ENCODE measurements around the gene ERBB2. TPM values are rescaled to one million over a fixed set of nuclear protein-coding genes. Genes with fewer than 3 reads are reported as not detected.
A peak's percentile ranks its signal among the peaks of the same experiment; 100 is the strongest.

Gene ERBB2
- total and polyA plus RNA-seq, 9 donors: 80.4 to 171 (median 123) TPM

DNA sequence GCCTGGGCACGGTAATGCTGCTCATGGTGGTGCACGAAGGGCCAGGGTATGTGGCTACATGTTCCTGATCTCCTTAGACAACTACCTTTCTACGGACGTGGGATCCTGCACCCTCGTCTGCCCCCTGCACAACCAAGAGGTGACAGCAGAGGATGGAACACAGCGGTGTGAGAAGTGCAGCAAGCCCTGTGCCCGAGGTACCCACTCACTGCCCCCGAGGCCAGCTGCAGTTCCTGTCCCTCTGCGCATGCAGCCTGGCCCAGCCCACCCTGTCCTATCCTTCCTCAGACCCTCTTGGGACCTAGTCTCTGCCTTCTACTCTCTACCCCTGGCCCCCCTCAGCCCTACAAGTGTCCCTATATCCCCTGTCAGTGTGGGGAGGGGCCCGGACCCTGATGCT is 12.0 kb downstream of the ERBB2 start:
- Histone ChIP-seq H3K9me3 (replicated peaks; ENCODE audit: control insufficient read depth, low read depth, low read length) (no peaks in the 10 kb centered on the region), H3K27ac (ENCODE audit: low read length) (no peak overlapping the region), H3K4me3 (ENCODE audit: low read length) (no peak overlapping the region), H3K27me3 (ENCODE audit: control insufficient read depth, insufficient read depth, low read length) (no peaks in the 10 kb centered on the region), H3K4me1 (ENCODE audit: control insufficient read depth, insufficient read depth, low read length) (peaks cover 11% of the 10 kb centered on the region), H3K36me3 (ENCODE audit: control insufficient read depth, insufficient read depth, low read length) (peaks cover 88% of the 10 kb centered on the region)
- WGBS (ENCODE audit: insufficient coverage): 93% methylated on average over 8 of the region's 10 CpGs
- no peak for DNase-seq

DNA sequence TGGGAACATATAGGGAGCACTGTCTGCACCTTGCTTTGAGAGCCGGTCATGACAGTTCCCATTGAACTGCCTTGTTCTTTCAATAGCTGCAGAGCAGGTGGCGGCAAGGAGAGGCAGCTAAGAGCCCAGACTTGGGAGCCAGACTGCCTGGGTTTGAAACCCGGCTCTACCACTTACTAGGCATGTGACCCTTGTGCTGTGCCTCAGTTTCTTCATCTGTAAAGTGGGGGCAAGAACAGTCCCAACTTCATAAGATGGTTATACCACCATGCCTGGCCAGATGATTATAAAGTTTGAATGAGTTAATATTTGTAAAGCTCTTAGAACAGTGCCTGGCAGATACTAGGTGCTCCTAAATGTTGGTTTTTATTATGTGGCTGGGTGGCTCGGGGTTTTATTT is 14.4 kb downstream of the ERBB2 start:
- H3K4me3 ChIP-seq (ENCODE audit: low read length): no peak overlapping the region
- peaks cover 77% of the 10 kb centered on the region for H3K36me3 ChIP-seq (ENCODE audit: control insufficient read depth, insufficient read depth, low read length)
- no peaks in the 10 kb centered on the region for H3K27me3 ChIP-seq (ENCODE audit: control insufficient read depth, insufficient read depth, low read length)
- peaks cover 5% of the 10 kb centered on the region for H3K4me1 ChIP-seq (ENCODE audit: control insufficient read depth, insufficient read depth, low read length)
- WGBS (ENCODE audit: insufficient coverage): 86% methylated on average over 1 of the region's 4 CpGs
- no peak for DNase-seq
- H3K9me3 ChIP-seq (replicated peaks; ENCODE audit: control insufficient read depth, low read depth, low read length): no peaks in the 10 kb centered on the region
- H3K27ac ChIP-seq (ENCODE audit: low read length): no peak overlapping the region

DNA sequence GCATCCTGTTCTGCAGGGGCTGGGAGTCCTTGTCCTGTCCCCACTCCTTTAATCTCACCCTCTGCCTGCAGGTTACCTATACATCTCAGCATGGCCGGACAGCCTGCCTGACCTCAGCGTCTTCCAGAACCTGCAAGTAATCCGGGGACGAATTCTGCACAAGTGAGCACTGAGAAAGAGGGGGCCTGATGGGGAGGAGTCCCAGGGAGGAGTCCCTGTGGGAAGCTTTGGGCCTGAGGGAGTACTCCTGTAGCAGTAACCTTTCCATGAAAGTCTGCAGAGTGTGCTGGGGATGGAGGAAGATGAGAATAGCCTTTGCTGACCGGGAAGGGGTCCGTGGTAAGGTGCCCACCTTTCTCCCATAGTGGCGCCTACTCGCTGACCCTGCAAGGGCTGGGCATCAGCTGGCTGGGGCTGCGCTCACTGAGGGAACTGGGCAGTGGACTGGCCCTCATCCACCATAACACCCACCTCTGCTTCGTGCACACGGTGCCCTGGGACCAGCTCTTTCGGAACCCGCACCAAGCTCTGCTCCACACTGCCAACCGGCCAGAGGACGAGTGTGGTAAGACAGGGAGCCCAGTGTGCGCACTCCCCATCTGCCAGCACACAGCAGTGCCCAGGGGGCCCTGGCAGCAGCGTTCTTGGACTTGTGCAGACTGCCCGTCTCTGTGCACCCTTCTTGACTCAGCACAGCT is 15.7 kb downstream of the ERBB2 start:
- no peak overlapping the region for H3K4me3 ChIP-seq (ENCODE audit: low read length)
- H3K36me3 ChIP-seq (ENCODE audit: control insufficient read depth, insufficient read depth, low read length): peaks cover 77% of the 10 kb centered on the region
- WGBS (ENCODE audit: insufficient coverage): 92% methylated on average over 16 of the region's 18 CpGs
- H3K9me3 ChIP-seq (replicated peaks; ENCODE audit: control insufficient read depth, low read depth, low read length): no peaks in the 10 kb centered on the region
- DNase-seq: no peak
- H3K27me3 ChIP-seq (ENCODE audit: control insufficient read depth, insufficient read depth, low read length): no peaks in the 10 kb centered on the region
- H3K27ac ChIP-seq (ENCODE audit: low read length): no peak overlapping the region
- H3K4me1 ChIP-seq (ENCODE audit: control insufficient read depth, insufficient read depth, low read length): peaks cover 5% of the 10 kb centered on the region

DNA sequence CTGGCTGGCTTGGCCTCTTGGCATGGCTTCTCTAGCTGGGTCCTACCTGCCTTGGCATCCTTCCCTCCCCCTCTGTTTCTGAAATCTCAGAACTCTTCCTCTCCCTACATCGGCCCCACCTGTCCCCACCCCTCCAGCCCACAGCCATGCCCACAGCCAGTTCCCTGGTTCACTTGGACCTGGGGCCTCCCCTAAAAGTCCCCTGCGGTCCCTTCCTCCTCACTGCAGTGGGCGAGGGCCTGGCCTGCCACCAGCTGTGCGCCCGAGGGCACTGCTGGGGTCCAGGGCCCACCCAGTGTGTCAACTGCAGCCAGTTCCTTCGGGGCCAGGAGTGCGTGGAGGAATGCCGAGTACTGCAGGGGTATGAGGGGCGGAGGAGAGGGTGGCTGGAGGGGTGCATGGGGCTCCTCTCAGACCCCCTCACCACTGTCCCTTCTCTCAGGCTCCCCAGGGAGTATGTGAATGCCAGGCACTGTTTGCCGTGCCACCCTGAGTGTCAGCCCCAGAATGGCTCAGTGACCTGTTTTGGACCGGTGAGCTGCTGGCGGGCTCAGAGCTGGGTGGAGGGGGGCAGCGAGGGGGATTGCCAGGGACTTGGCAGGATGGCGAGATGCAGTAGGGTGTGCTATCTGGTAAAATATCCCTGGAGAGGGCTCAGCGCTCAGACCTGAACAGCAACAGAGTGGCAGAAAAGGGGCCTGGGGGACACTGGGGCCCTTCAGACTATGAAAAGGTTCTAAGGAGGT is 16.4 kb downstream of the ERBB2 start:
- 90% methylated on average over 7 of the region's 15 CpGs for WGBS (ENCODE audit: insufficient coverage)
- H3K4me1 ChIP-seq (ENCODE audit: control insufficient read depth, insufficient read depth, low read length): peaks cover 5% of the 10 kb centered on the region
- no peak overlapping the region for H3K4me3 ChIP-seq (ENCODE audit: low read length)
- H3K9me3 ChIP-seq (replicated peaks; ENCODE audit: control insufficient read depth, low read depth, low read length): no peaks in the 10 kb centered on the region
- no peak for DNase-seq
- H3K36me3 ChIP-seq (ENCODE audit: control insufficient read depth, insufficient read depth, low read length): peaks cover 75% of the 10 kb centered on the region
- H3K27me3 ChIP-seq (ENCODE audit: control insufficient read depth, insufficient read depth, low read length): no peaks in the 10 kb centered on the region
- no peak overlapping the region for H3K27ac ChIP-seq (ENCODE audit: low read length)

DNA sequence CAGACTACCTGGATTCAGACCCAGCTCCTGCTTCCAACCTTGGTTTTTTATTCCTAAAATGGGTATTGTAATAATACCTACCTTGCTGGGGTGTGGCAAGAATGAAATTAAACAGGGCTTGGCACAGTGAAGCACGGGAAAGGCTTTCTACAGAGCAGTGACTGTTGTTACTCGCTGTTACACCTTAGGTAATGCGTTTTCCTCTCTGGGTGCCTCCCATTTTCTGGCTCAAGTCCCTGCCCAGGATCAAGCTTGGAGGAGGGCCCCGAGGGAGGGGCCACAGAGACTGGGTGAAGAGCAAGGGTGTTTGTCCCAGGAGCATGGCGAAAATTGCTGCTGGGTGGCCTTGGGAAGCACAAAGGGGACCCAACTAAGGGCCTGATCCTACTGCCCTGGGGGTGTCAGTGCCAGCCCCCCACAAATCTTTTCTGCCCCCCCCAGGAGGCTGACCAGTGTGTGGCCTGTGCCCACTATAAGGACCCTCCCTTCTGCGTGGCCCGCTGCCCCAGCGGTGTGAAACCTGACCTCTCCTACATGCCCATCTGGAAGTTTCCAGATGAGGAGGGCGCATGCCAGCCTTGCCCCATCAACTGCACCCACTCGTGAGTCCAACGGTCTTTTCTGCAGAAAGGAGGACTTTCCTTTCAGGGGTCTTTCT is 17.1 kb downstream of the ERBB2 start:
- Histone ChIP-seq H3K27ac (ENCODE audit: low read length) (peak overlapping the region; percentile 13), H3K9me3 (replicated peaks; ENCODE audit: control insufficient read depth, low read depth, low read length) (no peaks in the 10 kb centered on the region), H3K27me3 (ENCODE audit: control insufficient read depth, insufficient read depth, low read length) (no peaks in the 10 kb centered on the region), H3K36me3 (ENCODE audit: control insufficient read depth, insufficient read depth, low read length) (peaks cover 69% of the 10 kb centered on the region), H3K4me3 (ENCODE audit: low read length) (no peak overlapping the region), H3K4me1 (ENCODE audit: control insufficient read depth, insufficient read depth, low read length) (peaks cover 5% of the 10 kb centered on the region)
- WGBS (ENCODE audit: insufficient coverage): 78% methylated on average over 7 of the region's 11 CpGs
- no peak for DNase-seq

DNA sequence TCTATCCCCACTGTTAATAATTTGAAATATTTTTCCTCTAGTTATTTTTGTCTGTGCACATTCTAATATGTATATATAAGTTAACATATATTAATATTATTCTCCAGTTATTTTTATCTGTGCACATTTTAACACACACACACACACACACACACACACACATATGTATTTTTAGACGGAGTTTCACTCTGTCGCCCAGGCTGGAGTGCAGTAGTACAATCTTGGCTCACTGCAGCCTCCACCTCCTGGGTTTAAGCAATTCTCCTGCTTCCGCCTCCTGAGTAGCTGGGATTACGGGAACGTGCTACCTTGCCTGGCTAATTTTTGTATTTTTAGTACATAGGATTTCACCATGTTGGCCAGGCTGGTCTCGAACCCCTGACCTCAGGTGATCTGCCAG is 17.8 kb downstream of the ERBB2 start:
- peaks cover 5% of the 10 kb centered on the region for H3K4me1 ChIP-seq (ENCODE audit: control insufficient read depth, insufficient read depth, low read length)
- no peak overlapping the region for H3K27ac ChIP-seq (ENCODE audit: low read length)
- no peak overlapping the region for H3K4me3 ChIP-seq (ENCODE audit: low read length)
- no peaks in the 10 kb centered on the region for H3K9me3 ChIP-seq (replicated peaks; ENCODE audit: control insufficient read depth, low read depth, low read length)
- DNase-seq: no peak
- no peaks in the 10 kb centered on the region for H3K27me3 ChIP-seq (ENCODE audit: control insufficient read depth, insufficient read depth, low read length)
- 100% methylated on average over 1 of the region's 6 CpGs for WGBS (ENCODE audit: insufficient coverage)
- H3K36me3 ChIP-seq (ENCODE audit: control insufficient read depth, insufficient read depth, low read length): peaks cover 68% of the 10 kb centered on the region

DNA sequence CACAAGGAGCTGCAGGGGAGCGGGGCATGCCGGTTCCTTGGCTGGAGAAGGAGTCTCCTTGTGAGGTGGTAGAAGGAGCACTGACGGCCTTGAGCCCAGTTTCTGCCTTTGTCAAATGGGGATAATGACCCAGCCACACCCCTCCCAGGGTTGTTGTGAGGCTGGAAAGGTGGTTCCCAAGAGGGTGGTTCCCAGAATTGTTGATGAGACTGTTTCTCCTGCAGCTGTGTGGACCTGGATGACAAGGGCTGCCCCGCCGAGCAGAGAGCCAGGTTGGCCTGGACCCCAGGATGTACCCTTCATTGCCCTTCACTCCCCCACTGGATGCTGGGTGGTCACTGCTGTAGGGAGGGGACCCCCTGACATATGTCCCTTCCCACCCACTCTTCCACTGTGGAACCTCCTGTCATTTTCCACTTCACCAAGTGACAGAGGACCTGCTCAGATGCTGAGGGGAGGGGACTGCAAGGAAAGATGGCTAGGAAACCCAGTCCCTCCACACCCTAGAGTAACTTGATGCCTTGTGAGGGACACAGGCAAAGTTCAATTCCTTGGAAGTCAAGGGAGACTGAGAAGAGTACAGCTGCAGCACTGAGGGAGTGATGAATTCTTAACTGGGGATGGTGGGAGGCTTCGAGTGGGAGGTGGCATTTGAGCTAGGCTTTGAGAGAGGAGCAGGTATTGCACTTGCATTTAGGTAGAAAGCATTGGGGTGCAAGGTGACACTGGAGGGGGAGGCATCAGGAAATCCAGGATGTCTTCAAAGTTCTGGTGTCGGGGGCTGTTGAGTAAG is 19.9 kb downstream of the ERBB2 start:
- WGBS (ENCODE audit: insufficient coverage): 95% methylated on average over 2 of the region's 7 CpGs

DNA sequence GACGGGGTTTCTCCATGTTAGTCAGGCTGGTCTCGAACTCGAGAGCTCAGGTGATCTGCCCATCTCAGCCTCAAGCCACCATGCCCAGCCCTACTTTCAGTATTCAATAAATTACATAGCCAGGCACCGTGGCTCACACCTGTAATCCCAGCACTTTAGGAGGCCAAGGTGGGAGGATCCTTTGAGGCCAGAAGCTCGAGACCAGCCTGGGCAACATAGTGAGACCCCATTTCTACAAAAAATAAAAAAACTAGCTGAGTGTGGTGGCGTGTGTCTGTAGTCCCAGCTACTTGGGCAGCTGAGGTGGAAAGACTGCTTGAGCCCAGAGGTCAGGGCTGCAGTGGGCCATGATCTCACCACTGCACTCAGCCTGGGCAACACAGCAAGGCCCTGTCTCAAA is 22.2 kb downstream of the ERBB2 start:
- no peak overlapping the region for H3K27ac ChIP-seq (ENCODE audit: low read length)
- no CpG with 5 or more reads among the region's 6 CpGs for WGBS (ENCODE audit: insufficient coverage)
- H3K4me3 ChIP-seq (ENCODE audit: low read length): no peak overlapping the region
- no peaks in the 10 kb centered on the region for H3K9me3 ChIP-seq (replicated peaks; ENCODE audit: control insufficient read depth, low read depth, low read length)
- H3K4me1 ChIP-seq (ENCODE audit: control insufficient read depth, insufficient read depth, low read length): no peaks in the 10 kb centered on the region
- DNase-seq: no peak
- H3K27me3 ChIP-seq (ENCODE audit: control insufficient read depth, insufficient read depth, low read length): no peaks in the 10 kb centered on the region
- peaks cover 70% of the 10 kb centered on the region for H3K36me3 ChIP-seq (ENCODE audit: control insufficient read depth, insufficient read depth, low read length)

More for the DNA sequence above, 19.9 kb downstream of the ERBB2 start:
- Histone ChIP-seq H3K27ac (ENCODE audit: low read length) (no peak overlapping the region), H3K4me3 (ENCODE audit: low read length) (no peak overlapping the region), H3K27me3 (ENCODE audit: control insufficient read depth, insufficient read depth, low read length) (no peaks in the 10 kb centered on the region), H3K36me3 (ENCODE audit: control insufficient read depth, insufficient read depth, low read length) (peaks cover 72% of the 10 kb centered on the region), H3K4me1 (ENCODE audit: control insufficient read depth, insufficient read depth, low read length) (peaks cover 5% of the 10 kb centered on the region), H3K9me3 (replicated peaks; ENCODE audit: control insufficient read depth, low read depth, low read length) (no peaks in the 10 kb centered on the region)
- no peak for DNase-seq

DNA sequence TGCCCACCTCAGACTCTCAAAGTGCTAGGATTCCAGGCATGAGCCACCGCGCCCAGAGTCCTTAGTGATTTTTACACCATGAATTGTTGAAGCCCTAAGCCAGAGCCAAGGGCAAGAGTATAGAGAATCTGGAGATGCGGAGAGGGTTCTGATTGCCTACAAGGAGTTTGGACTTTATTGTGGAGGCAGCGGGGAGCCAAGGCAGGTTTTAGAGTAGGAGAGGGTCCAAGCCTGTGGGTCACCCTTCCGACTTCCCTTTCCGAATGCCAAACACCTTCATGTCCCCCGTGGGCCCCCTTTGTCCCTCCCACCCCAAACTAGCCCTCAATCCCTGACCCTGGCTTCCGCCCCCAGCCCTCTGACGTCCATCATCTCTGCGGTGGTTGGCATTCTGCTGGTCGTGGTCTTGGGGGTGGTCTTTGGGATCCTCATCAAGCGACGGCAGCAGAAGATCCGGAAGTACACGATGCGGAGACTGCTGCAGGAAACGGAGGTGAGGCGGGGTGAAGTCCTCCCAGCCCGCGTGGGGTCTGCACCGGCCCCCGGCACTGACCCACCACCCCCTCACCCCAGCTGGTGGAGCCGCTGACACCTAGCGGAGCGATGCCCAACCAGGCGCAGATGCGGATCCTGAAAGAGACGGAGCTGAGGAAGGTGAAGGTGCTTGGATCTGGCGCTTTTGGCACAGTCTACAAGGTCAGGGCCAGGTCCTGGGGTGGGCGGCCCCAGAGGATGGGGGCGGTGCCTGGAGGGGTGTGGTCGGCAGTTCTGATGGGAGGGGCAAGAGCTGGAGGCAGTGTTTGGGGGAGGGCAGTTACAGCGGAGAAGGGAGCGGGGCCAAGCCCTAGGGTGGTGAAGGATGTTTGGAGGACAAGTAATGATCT is 23.3 kb downstream of the ERBB2 start:
- 81% methylated on average over 21 of the region's 34 CpGs for WGBS (ENCODE audit: insufficient coverage)
- H3K4me3 ChIP-seq (ENCODE audit: low read length): no peak overlapping the region
- DNase-seq: no peak
- H3K36me3 ChIP-seq (ENCODE audit: control insufficient read depth, insufficient read depth, low read length): peaks cover 78% of the 10 kb centered on the region
- no peaks in the 10 kb centered on the region for H3K4me1 ChIP-seq (ENCODE audit: control insufficient read depth, insufficient read depth, low read length)
- no peak overlapping the region for H3K27ac ChIP-seq (ENCODE audit: low read length)
- H3K27me3 ChIP-seq (ENCODE audit: control insufficient read depth, insufficient read depth, low read length): no peaks in the 10 kb centered on the region
- H3K9me3 ChIP-seq (replicated peaks; ENCODE audit: control insufficient read depth, low read depth, low read length): no peaks in the 10 kb centered on the region
